Muscle layer of duodenum (tissue), 2 donors: ENCODE results near the gene THSD8.
"Not testable (repeated sequence)": the region's sequence is repeated elsewhere in the genome, so short reads cannot be mapped to it uniquely, and the experiment has no call there.

Experiments used
- H3K27ac ChIP-seq: one replicate; pipeline ENCODE4 v1.7.0; 2013; ENCODE audit warnings: mild to moderate bottlenecking, low read length
- H3K27me3 ChIP-seq: one replicate; pipeline ENCODE4 v1.7.0; 2013; ENCODE audit warnings: low read depth, mild to moderate bottlenecking, control low read depth, low read length
- H3K36me3 ChIP-seq, 2 donors: one replicate each; pipeline ENCODE4 v1.7.0; 2013; ENCODE audit warnings: low read length in 2 of 2, control low read depth in 1 of 2, mild to moderate bottlenecking in 1 of 2; ENCODE audit not compliant: insufficient read depth in 2 of 2, control insufficient read depth in 1 of 2
- H3K4me1 ChIP-seq, 2 donors: one replicate each; pipeline ENCODE4 v1.7.0; 2013; ENCODE audit warnings: low read length in 2 of 2, mild to moderate bottlenecking in 2 of 2, control low read depth in 1 of 2, moderate library complexity in 1 of 2; ENCODE audit not compliant: insufficient read depth in 2 of 2, control insufficient read depth in 1 of 2
- H3K4me3 ChIP-seq, 2 donors: one replicate each; pipeline ENCODE4 v1.7.0; 2013; ENCODE audit warnings: low read length in 2 of 2, low read depth in 1 of 2, mild to moderate bottlenecking in 1 of 2
- H3K9me3 ChIP-seq, 2 donors: one replicate each; pipeline ENCODE4 v1.7.0; 2013; ENCODE audit warnings: low read length in 2 of 2, control low read depth in 1 of 2, mild to moderate bottlenecking in 1 of 2; ENCODE audit not compliant: control insufficient read depth in 1 of 2
- donor health status: healthy.

THSD8 gene

DNA sequence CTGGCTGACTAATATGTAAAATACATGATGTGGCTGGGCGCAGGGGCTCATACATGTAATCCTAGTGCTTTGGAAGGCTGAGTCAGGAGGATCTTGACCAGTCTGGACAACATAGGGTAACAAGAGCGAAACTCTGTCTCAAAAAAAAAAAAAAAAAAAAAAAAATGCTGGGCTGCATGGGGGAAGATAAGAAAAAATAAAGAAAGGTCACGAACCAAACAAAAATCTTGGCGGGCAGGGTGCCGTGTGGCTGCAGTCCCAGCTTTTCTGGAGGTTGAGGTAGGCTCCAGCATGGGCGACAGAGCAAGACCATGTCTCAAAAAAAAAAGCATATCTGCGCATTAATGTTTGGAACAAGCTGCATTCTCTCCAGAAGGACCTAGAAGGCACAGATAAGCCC is 13.2 kb downstream of the THSD8 start:
- Histone ChIP-seq H3K4me1 (no peaks in the 10 kb centered on the region), H3K36me3 (peaks cover 0 to 5% of the 10 kb centered on the region in 2 donors), H3K4me3 (no peak overlapping the region), H3K27me3 (no peaks in the 10 kb centered on the region), H3K27ac (no peak overlapping the region), H3K9me3 (no peaks in the 10 kb centered on the region)

DNA sequence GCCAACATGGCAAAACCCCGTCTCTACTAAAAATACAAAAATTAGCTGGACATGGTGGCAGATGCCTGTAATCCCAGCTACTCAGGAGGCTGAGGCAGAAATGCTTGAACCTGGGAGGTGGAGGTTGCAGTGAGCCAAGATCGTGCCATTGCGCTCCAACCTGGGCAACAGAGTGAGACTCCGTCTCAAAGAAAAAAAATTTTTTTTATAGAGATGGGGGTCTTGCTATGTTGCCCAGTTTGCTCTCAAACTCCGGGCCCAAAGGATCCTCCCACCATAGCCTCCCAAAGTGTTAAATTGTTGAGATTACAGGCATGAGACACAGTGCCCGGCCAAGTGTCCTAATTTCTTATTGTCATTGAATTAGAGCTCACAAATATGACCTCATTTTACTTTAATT is 15.3 kb downstream of the THSD8 start:
- H3K36me3 ChIP-seq, H3K27me3 ChIP-seq, H3K4me1 ChIP-seq, H3K27ac ChIP-seq, H3K4me3 ChIP-seq, H3K9me3 ChIP-seq: not testable (repeated sequence)

DNA sequence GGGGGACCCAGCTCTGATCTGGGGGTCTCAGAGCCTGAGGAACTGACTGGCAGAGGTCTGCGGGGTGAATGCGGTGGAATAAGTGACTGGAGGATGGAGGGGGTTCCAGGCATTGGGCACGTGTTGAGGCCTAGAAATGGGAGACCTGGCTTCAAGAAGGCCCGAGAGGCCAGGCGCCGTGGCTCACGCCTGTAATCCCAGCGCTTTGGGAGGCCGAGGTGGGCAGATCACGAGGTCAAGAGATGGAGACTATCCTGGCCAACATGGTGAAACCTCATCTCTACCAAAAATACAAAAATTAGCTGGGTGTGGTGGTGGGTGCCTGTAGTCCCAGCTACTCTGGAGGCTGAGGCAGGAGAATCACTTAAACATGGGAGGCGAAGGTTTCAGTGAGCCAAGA is 15.9 kb downstream of the THSD8 start:
- H3K9me3 ChIP-seq, H3K36me3 ChIP-seq, H3K4me3 ChIP-seq: not testable (repeated sequence)

DNA sequence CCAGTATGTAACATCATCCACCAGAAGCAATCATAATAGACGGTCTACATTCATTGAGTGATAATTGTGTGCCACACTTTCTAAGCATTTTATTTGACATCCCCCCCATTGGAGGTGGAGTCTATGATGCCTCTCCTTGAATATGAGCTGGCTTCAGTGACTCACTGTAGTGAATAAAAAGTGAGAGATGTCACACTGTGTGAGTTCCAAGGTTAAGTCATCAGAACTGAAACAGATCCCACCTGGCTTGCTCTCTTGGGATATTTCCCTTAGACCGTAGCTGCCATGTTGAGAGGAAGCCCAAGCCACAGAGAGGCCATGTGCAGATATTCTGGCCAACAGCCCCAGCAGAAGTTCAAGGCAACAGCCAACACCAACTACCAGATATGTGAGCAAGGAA is 19.9 kb downstream of the THSD8 start:
- Histone ChIP-seq H3K9me3 (peaks cover 0 to 3% of the 10 kb centered on the region in 2 donors), H3K36me3 (no peaks in the 10 kb centered on the region), H3K4me1 (peaks cover 0 to 5% of the 10 kb centered on the region in 2 donors), H3K27me3 (no peaks in the 10 kb centered on the region), H3K4me3 (no peak overlapping the region), H3K27ac (no peak overlapping the region)

More for the DNA sequence above, 15.9 kb downstream of the THSD8 start:
- not testable (repeated sequence) for H3K27ac ChIP-seq, H3K27me3 ChIP-seq, H3K4me1 ChIP-seq

DNA sequence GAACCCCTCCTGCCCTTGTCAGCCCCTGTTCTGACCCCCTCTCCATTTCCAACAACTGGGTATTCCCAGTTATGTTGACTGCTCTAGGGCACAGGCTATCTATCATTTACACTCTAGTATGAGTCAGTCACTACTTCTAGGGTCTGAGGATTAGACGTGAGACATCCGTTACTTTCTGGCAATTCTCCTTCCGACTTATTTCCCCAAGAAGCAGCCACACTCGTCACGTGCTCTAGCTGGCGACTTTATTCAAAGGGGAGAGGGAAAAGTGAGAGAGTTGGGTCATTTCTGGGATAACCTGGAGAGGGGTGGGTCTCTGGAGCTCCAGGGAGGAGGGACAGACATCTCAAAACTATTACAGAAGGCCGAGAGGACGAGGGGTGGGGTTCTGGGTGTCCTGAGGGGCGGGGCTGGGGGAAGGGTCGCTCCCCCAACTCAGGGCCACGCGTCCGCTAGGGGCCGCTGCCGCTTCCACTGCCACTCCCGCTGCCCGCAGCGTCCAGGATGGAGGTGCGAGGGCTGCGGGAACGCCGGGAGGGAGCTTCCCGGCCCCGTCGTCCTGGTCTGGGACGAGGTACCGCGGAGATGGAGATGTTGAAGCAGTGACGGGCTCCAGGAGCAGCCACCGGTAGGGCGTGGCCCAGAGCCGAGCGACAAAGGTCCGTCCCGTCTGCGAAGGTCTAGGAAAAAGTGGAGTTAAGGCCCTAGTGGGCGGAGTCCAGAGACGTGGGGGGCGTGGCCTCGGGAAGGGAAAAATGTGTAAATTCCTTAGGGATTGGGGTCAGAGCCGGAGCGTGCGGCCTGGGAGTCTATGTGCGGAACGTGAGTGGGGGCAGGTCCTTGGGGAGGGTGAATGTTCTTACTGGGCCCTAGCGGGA is 23.6 kb downstream of the THSD8 start:
- H3K4me3 ChIP-seq: no peak overlapping the region
- H3K27me3 ChIP-seq: peaks cover 16% of the 10 kb centered on the region
- H3K36me3 ChIP-seq: no peaks in the 10 kb centered on the region
- peaks cover 0 to 3% of the 10 kb centered on the region in 2 donors for H3K9me3 ChIP-seq
- H3K4me1 ChIP-seq: peaks cover 0 to 8% of the 10 kb centered on the region in 2 donors
- no peak overlapping the region for H3K27ac ChIP-seq

DNA sequence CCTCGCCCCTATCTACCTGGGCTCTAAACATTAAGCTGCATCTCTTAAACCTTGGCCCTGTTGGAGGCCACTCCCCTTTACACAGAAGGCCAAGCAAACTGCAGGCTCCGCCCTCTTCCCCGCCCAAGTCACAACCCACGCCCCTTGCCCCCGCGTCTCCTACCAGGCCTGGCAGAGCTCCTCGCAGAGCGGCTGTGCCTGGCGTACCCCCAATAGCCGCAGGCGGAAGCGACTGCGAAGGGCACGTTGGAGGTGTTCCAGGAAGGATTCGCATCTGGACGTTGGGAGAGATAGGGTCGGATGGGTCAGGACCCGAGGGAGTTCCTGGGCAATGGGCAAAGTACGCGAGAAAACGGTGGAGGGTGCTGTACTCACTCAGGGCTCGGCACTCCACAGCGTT is 26.6 kb downstream of the THSD8 start:
- Histone ChIP-seq H3K9me3 (no peaks in the 10 kb centered on the region), H3K4me3 (no peak overlapping the region), H3K36me3 (no peaks in the 10 kb centered on the region), H3K27ac (no peak overlapping the region), H3K27me3 (peaks cover 42% of the 10 kb centered on the region), H3K4me1 (peaks cover 0 to 22% of the 10 kb centered on the region in 2 donors)

DNA sequence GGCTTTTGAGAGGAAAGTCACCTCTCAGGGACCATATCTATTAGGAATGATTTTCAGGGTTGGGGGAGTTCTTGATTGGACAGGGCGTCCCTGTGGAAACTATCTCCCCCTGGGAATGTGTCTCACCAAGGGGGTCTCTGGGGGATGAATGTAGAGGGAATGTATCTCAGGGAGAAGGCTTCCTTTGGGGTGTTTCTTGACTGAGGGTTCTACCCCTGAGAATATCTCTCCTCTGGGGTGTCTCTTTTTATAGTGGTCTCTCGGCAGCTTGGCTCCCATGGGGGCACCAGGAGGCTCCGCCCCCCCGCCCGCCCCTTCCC is 31.5 kb downstream of the THSD8 start:
- Histone ChIP-seq H3K27me3 (peaks cover 79% of the 10 kb centered on the region), H3K36me3 (no peaks in the 10 kb centered on the region), H3K4me3 (no peak overlapping the region), H3K4me1 (peaks cover 0 to 29% of the 10 kb centered on the region in 2 donors), H3K9me3 (no peaks in the 10 kb centered on the region), H3K27ac (no peak overlapping the region)

DNA sequence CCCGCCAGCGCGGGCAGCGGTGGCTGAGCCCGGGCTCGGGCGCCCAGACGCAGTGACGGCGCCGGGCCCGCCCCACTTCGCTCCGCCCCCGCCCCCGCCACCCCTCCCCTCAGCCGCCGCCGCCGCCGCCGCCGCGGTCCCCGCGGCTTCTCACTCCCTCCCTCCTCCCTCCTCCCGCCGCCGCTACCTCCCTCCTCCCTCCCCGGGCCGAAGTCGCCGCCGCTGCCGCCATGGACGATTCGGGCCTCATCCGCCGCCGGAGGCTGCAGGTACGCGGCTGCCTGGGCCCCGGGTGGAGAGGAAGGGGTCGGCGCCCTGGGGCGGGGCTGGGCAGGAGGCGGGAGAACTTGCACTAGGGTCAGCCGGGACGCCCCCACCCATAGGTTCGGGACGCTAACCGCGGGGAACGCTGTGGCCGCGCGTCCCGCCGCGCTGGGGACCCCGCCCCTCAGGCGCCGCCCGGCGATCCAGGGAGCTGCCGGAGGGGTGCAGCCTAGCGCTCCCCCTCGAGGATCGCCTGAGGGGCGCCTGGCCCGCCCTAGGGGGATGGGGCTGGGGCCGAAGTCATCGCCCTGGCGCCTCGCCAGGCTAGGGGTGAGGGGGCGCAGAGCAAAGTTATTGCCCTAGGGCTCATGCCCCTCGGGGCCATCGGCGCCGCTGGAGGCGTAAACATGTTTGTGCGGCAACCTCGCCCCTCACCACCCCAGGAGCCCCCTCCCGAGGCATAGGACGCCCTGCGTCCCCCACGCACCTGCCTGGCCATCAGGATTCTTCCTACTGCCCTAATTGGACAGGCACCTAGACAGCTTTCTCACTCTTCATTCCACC is 32.1 kb downstream of the THSD8 start:
- no peaks in the 10 kb centered on the region for H3K36me3 ChIP-seq
- H3K4me3 ChIP-seq: peak overlapping the region in 1 of 2 donors; percentile 56
- H3K9me3 ChIP-seq: no peaks in the 10 kb centered on the region
- no peak overlapping the region for H3K27ac ChIP-seq
- H3K27me3 ChIP-seq: peaks cover 77% of the 10 kb centered on the region
- H3K4me1 ChIP-seq: peaks cover 0 to 33% of the 10 kb centered on the region in 2 donors

DNA sequence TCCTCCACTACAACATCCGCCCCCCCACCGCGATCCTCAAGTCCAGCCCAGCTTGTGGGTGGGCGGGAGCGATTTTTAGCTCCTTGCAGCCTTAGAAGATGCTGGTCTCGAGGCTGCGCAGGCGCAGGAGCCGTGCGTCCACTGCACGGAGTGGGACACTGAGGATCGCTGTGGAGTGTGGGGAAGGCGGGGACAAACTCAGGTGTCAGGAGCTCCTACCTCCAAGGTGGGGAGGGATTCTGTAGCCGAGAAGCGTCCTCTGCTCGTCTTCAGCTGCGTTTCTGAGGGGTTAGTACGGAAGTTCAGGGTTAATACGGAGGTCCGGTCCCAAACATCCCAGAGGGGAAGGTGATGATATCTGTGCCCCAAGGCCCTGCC is 32.7 kb downstream of the THSD8 start, which contains the start of gene RTBDN:
TSS of gene RTBDN (minus strand) at position 14 of the 378 bp plus-strand sequence. CDS start 4,600 bp downstream, outside the sequence.
- H3K27ac ChIP-seq: no peak within 1 kb of the TSS
- H3K4me3 ChIP-seq: peak within 1 kb of the TSS in 1 of 2 donors; percentile 56
- H3K27me3 ChIP-seq: peaks cover 79% of the 10 kb centered on the region
- no peaks in the 10 kb centered on the region for H3K9me3 ChIP-seq
- no peaks in the 10 kb centered on the region for H3K36me3 ChIP-seq
- peaks cover 0 to 34% of the 10 kb centered on the region in 2 donors for H3K4me1 ChIP-seq

DNA sequence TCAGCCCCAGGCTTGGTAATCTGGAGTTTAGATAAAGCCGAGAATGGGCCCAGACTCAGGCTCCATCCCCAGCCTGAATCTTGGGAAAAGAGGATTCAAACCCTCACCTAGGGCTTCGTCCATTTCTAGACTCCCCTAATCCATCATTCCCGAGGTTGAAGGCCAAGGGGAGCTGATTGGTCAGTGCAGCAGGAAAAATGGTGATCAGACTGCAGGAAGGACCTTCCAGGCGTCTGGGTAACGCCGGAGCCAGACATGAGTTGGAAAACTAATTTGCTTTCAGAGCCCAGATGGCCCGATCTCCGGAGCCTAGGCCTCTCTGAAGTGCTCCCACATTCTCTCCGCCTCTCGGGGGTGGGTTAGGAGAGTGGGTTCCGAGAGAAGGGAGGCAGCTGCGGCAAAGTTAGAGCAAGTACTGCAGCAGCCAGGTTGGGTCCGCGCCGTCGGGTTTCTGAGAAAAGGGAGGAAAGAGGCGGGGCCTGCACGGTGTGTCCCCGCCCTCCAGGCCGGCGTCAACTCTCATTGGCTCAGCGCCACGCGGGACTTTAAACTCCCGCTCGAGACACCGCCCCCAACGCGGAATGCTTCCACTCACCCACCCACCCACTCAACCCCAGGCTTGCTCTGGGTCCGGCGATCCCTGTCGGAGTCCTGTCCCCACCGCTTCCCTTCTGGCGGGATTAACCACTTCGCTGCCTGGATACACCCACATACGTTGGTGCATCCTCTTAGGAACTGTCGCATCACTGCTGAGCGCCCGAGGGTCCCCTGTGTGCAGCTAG is 33.3 kb downstream of the THSD8 start:
- no peaks in the 10 kb centered on the region for H3K9me3 ChIP-seq
- H3K4me1 ChIP-seq: peaks cover 0 to 34% of the 10 kb centered on the region in 2 donors
- no peaks in the 10 kb centered on the region for H3K36me3 ChIP-seq
- H3K27ac ChIP-seq: no peak overlapping the region
- H3K27me3 ChIP-seq: peaks cover 80% of the 10 kb centered on the region
- no peak overlapping the region for H3K4me3 ChIP-seq

DNA sequence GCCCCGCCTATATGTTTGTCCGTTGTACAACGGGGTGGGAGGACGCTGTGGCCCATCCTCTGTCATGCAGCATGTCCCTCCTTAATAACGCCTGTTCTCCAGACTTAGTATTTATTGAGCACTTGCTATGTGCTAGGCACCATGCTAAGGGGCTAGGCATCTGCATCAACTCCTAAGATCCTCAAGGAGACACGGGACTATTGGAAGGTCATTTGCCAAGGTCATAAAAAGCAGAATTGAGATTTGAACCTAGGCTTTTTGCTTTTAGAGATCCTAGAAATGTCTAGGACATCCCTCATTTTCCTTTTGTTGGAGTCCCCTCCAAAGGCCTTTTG is 34.6 kb downstream of the THSD8 start:
- Histone ChIP-seq H3K4me1 (peaks cover 0 to 44% of the 10 kb centered on the region in 2 donors), H3K27me3 (peaks cover 83% of the 10 kb centered on the region), H3K36me3 (no peaks in the 10 kb centered on the region), H3K4me3 (no peak overlapping the region), H3K9me3 (no peaks in the 10 kb centered on the region), H3K27ac (no peak overlapping the region)
